Esophagus squamous epithelium (tissue), 4 donors: ENCODE results near the gene DPH7.

Source experiments
- CTCF ChIP-seq, 6 experiments: fragments of 450-650 bp in 4 of 6; fragments of 200-600 bp in 2 of 6; sonication (generic) in 2 of 6; IDR thresholded peaks; one replicate each; pipeline ENCODE4 v1.5.1; 2016 to 2019; ENCODE audit warnings: antibody characterized with exemption in 6 of 6, mild to moderate bottlenecking in 4 of 6, moderate library complexity in 4 of 6
- POLR2A ChIP-seq, 4 donors: fragments of 450-650 bp; IDR thresholded peaks; one replicate each; pipeline ENCODE4 v1.6.1; 2017; ENCODE audit warnings: antibody characterized with exemption in 4 of 4, mild to moderate bottlenecking in 4 of 4, moderate library complexity in 3 of 4

GRCh38 chr9:137569609-137570203 is 9.0 kb downstream of the DPH7 start:
- TF ChIP-seq CTCF (IDR thresholded peaks at IDR 0.05) = no peak
- no peak for TF ChIP-seq POLR2A (IDR thresholded peaks at IDR 0.05)
